GM21825 (cell line): ENCODE measurements around the gene MBD3.

Experiments
- ATAC-seq: cut with Tn5 transposase; IDR thresholded peaks from one replicate; pipeline ENCODE4 v1.9.1; 2021; ENCODE audit warnings: mild to moderate bottlenecking, moderate library complexity; ENCODE audit not compliant: unreplicated experiment

MBD3 gene

GRCh38 chr19:1601613-1602064 lies 9.0 kb upstream of the MBD3 start:
- no peak for ATAC-seq

GRCh38 chr19:1599460-1599846 lies 6.8 kb upstream of the MBD3 start:
- ATAC-seq = no peak

- no peak for ATAC-seq
Observed at GRCh38 chr19:1598777-1599459, 6.3 kb upstream of the MBD3 start.

- ATAC-seq = no peak
Observed at GRCh38 chr19:1593501-1593772, 772 bp upstream of the MBD3 start.

- peak; percentile 64 for ATAC-seq
Observed at GRCh38 chr19:1592024-1592754, 476 bp downstream of the MBD3 start.

- ATAC-seq = no peak
Observed at GRCh38 chr19:1591421-1592023, 1.1 kb downstream of the MBD3 start.

- no peak for ATAC-seq
Observed at GRCh38 chr19:1590641-1591397, 1.8 kb downstream of the MBD3 start.

- ATAC-seq = no peak
Observed at GRCh38 chr19:1587872-1588271, 4.8 kb downstream of the MBD3 start.

- no peak for ATAC-seq
Observed at GRCh38 chr19:1585243-1585580, 7.5 kb downstream of the MBD3 start.

- ATAC-seq = no peak
Observed at GRCh38 chr19:1584500-1585242, 8.0 kb downstream of the MBD3 start.

GRCh38 chr19:1582201-1582600 lies 10.5 kb downstream of the MBD3 start:
- ATAC-seq = no peak

GRCh38 chr19:1580957-1581356 lies 11.7 kb downstream of the MBD3 start:
- no peak for ATAC-seq

GRCh38 chr19:1580382-1580781 lies 12.3 kb downstream of the MBD3 start:
- no peak for ATAC-seq

GRCh38 chr19:1579222-1579621 lies 13.4 kb downstream of the MBD3 start:
- ATAC-seq = no peak

- no peak for ATAC-seq
Observed at GRCh38 chr19:1577929-1578618, 14.6 kb downstream of the MBD3 start.

GRCh38 chr19:1577090-1577928 lies 15.4 kb downstream of the MBD3 start:
- no peak for ATAC-seq

GRCh38 chr19:1576242-1577089 lies 16.2 kb downstream of the MBD3 start:
- no peak for ATAC-seq

- ATAC-seq = no peak
Observed at GRCh38 chr19:1575323-1576241, 17.1 kb downstream of the MBD3 start.
